Cerebellar cortex (tissue), 1 donor: ENCODE data around the gene SEMA4D.

ENCODE experiments used
- DNase-seq: peaks from one replicate; pipeline ENCODE4 v3.0.0-alpha.2; 2015; ENCODE audit warnings: low spot score

SEMA4D gene

DNA sequence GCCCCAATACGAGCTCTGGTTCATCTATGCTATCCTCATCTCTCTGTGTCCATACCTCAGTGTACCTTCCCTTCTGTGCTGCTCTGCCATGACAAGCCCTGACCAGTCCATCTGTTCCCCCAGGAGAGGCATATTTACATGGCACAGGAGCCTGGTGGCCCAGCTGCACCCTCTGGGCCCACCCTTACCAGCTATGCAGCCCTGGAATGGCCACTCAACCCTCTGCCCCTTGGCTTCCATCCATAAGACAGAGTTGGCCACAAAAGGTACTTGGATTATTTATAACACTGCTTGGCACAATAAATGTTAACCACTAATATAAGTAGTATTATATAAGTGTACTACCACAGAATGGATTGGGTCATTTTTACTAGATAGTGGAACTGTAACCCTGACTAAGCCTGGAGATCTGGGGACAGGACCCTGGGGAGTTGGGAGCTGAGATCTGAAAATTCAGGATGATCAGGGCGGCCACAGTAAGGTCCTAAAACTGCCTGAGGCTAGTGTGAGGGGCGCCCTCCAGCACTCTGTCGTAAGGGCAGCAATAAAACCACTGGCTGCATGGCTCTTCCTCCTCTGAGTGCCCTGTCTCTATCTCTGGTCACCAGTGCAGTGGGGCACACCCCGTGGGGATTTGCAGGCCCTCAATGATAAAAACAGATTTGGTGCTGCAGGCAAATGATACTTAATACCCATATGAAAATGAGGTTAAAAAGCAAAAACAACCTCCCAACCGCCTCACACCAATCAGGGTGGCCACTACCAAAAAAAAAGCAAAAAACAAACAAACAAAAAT is 65.8 kb downstream of the SEMA4D start:
- DNase-seq = no peak

DNA sequence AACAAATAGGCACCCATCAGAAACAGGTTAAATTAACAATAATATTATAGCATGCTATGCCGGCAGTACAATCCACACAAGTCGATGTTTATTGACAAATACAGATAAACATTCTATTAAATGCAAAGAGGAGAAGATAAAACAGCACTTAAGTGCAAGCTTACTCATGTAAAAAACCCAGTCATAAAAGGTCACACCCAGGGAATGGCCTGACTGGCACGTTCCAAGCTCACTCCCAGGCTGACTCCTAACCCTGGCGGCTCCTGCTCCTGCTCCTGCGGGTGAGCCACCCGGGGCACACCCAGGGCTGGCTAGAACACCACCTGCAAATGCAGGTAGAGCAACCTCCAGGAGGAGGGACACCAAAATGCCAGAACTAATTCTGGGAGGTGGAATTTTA is 66.9 kb downstream of the SEMA4D start:
- no peak for DNase-seq

DNA sequence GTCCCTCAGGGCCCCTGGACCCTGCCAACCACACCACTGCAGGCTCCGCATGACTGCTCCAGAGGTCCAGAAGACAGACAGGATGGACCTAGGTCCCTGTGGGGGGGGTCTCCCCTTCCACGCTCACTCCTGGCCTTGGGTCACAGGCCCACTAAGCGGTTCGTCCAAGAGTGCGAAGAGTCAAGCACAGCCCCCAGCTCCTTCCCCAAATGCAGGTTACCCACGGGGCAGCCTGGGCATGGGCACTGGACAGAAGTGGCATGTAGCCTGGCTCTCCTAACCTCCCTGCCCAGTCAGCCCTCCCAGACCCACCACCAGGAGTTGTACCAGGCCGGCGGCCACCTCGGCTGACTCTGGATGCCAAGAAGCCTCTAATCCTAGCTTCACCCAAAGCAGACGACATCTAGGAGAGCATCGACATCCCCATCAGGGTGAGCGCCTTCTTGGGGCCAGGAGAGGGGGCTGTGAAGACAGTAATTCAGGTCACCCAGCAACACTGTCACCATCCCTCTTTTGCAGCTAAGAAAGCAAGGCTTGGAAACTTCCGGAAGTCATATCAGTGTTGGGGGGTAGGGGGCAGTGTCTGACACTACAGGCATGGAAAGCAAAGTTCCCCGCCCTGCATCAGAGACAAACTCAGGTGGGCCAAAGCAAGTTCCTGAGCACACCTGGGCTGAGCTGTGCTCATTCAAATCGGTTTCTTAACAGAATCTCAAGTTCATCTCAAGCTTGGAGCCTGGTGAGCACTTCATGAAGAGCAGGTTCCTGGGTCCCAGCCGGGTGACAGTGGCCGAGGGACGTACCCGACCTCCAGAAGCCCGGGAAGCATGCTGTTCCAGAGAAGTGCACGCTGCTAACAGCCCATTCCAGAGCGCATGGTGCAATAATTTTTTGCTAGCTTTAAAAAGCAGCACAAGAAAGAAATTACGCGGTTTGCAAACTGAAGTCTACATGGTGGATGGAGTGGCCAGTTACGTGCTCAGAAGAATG is 68.7 kb downstream of the SEMA4D start:
- no peak for DNase-seq

DNA sequence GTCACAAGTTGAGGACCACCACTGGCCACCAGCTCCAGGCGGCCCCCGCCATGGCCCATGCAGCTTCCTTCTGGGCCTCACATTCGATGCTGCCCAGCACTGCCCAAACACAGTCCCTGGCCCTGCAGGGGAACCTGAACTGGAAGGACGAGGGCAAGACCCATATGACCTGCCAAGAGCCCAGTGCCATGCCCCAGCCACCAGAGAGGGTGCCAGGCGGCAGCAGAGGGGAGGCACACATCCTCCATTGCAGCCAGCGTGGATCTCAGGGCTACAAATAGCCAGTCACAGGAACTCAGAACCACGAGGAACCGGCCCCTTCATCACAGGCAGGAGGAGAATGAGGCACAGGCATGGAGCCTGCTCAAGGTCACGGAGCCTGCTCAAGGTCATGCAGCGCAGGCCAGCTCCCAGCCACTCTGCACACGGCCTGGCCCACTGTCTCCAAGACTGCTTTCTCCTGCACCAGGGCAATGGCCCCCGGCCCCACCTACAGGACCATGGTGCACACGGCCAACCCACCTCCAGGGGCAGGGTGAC is 69.6 kb downstream of the SEMA4D start:
- DNase-seq = no peak

DNA sequence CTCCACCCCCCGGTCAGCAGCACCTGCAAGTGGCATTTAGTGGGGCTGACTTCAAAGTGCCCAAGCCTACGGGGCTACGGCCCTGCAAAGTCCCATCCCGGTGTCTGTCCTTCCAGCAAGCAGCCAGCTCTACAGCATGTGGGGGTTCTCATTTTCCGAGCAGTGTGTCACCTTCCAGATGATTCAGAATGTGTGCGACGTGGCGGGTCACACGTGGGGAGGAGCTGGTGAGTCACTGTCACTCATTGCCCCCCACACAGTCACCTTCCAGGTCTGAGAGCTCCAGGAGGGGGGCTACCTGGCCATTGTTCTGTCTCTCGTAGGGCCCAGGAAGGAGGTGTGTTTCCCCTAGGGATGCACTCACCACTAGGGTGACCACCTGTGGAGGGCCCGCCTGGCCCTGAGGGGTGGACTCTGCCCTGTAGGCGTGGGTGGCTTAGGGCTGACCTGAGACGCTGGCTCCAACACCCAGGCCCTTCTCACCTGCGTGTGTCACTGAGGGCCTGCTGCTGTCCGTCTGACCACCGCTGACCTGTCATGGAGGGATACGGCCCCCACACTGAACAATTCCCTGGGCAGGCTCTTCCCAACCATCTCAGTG is 70.2 kb downstream of the SEMA4D start:
- no peak for DNase-seq

DNA sequence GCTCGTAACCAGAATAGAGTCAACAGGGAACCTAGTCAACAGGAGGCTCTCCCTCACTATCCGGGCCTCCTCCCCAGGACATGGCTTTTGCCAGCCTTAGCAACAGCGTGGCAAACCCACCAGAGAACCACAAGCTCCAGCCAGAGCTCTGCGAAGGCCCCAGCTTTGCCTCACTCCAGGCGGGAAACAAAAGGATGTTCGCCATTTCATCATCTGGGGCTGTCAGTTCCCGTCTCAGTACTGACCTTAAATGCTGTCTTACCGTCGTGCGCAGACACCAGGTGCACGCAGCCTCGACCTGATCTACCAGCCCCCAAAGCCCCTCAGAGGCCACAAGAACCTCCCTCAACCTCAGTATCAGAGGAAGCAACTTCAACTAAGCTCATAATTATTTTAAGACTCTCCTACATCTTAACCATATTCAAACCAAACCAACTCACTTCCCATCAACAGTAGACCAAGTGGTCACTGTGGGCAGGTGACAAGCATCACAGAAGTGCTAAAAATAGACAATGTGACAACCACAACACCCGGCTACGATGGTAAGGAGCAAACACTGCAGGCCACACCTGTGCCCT is 71.4 kb downstream of the SEMA4D start:
- DNase-seq = no peak

DNA sequence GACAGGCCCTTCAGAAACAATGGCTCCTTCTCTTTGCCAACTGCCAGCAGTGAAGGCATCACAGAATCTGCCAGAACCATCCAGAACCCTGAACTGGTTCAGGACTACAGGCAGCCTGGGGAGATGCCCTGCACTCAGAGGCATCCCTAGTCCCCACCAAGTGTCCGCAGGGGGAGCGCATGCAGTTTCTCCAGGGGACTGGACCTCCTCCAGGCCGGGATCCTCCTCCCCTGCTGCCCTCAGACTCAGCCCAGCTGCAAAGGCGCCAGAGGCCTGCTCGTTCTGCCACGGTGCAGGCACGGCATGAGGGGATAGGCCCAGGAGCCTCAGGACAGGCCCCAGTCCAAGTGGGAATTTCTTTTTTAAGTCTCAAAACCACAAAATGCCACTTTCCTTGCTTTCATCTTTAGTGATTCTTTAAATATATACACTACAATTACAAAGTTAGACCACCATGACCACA is 72.0 kb downstream of the SEMA4D start:
- no peak for DNase-seq

DNA sequence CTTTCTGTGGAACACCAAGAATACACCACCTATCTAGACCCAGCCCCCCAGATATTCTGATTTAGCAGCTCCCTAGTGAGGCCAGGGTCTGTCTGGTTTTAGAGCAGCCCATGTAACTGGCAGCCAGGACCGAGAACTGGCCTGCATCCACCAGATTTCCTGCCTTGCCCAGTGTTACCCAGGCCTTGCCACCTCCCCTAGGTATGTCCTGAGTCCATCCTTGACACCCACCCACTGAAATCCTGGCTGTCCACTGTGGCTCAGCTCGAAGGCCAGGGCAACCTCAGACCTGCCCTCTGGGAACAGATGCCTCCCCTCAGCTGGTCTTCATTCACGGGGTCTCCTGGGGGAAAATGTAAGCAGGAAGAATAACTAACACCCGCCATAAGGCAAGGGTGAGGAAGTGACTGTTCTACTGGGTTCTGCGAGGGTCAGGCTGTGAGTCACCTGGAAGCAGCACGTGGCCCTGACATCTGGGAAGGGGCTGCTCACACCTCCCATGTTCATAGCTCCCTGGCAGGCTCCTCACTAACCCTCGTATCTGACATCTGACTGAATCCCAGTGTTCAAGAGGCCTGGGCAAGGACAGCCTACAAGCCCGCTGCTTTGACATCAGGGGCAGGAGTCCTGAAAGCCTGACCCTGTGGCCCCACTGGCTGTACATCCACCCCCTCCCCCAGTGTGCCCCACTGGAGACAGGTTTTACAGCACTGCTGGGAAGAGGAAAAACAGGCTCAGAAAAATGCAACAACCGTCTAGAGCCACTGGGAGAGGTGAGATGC is 72.7 kb downstream of the SEMA4D start:
- no peak for DNase-seq

DNA sequence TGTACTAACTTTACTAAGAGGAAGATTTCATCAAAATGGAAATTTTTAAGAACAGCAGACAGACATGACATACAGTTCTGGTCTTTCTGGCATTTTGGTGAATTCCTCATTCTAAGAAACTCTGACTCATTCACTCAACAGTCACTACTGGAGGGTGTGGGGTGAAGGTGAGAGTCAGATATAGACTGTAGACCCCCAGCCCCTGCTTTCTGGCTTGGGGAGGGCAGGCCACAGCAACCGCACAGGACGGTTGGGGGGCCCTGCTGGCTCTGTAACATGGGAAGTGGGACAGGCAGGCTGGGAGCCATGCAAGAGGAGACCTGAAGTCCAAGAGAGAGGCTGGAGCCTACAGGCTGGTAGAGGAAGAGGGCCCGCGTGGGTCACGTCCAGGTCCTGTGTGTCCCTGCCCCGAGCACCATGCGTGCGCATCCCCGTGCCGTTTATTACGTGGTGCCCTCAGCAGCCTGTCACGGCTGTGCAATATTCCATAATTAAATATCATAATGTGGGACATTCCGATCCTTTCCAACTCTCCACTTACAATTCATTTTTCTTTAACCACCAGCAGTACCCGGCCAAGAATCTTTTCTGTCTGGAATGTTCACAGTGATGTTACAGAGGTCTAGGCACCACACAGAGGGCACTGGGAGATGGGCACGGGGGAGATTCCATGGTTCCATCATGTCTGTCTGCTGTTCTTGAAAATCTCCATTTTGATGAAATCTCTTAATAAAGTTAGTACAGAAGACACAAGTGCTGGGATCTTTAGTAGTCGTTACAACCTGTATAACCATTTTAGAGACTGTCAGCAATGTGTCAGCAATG is 75.5 kb downstream of the SEMA4D start:
- no peak for DNase-seq

DNA sequence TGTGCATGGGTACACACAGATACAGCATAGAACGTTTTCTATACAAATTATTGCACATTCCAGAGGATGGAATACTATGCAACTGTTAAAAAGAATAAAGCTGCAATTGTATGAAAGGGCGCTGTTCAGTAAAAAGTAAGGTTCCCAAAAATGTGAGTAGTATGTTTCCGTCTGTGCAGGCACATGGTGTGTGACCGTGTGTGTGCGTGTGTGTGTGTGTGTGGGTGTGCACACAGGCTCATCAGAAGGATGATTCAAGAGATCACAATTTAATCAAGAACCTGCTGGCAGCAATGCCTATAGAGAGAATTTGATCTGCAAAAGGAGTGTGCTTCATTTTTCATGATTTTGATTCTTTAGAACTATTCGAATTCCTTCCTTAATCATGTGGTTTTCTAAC is 76.3 kb downstream of the SEMA4D start:
- no peak for DNase-seq

DNA sequence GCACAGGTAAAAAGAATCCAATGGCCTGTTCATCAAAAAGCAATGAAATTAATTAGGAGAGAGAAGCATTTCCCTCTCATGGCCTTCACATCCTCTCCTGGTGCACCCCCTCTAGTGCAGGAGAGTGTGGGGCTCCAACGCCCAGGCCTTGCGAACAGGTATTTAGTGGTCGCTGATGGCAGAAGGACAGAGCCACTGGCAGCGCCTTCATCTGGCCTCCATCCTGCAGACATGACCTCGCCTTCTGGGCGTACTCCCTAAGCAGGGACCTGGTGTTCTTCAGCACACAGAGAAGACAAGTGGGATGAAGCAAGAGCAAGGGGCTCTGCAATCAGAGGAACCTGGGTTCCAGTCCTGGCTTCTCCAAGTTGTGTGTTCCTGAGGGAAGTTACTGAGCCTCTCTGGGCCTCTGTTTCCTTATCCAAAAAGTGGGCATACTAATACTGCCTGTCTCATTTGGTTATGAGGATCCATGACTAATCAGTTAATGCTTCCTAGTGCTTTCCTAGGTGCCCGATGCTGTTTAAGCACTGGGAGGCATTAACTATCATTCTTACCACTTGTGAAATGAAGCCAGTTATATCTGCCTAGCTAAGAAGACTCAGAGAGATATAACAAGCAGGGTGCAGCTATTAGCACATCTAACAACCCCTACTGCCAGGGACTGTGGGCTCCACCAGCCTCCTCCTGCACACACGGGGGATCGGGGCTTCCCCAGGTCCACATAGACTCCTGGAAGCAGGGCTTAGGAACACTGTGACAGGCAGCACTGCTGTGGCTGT is 77.3 kb downstream of the SEMA4D start:
- DNase-seq = no peak

DNA sequence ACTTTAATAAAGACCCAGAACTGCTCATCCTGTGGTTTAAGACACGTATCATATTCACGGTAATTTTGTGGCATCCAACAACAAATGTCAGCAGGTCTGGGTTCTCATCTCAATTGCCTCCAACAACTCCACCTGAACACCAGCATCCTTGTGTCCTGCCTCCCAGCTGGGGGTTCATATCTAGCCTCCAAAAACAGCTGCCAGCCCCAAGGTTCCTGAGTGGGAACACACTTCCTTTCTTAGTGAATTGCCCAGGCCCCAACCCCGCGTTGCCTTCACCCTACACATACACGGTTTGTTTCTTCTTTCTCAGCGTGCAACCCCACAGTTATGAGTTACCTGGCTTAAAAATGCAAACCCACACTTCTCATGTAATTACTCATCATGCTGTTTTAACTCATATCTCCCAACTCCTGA is 77.9 kb downstream of the SEMA4D start:
- DNase-seq = no peak

DNA sequence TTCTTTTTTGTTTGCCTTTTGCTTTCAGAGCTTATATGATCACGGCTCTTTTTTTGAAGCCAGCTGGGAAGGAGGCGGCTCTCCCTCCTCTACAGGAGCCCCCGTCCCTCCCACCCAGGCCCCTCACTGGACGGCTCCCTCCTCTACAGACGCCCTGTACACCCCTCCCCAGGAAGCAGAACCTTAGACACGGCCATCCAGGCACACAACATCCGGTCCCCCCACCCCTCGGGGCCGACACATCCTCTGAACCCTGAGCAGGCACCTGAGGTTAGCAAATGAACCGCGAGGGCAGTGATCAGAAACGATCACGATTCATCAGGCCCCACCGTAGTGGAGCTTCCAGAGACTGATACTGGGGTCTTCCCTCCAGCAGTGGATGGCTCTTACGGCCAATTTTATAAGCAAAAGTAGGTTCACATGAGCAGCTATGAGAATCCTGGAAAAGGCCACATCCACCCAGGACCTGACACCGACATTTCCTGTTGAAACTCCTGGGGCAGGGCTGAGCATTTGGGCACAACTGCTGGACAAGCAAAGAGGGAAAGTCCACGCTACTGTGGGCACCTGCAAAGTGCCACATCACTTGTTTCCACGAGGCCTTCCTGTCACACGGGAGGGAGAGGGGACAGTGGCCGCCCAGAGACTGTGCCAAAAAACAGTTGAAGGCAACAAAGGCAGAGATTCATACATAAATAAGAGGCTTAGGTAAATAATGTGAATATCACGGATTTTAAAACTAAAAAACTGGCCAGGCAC is 78.9 kb downstream of the SEMA4D start:
- no peak for DNase-seq

DNA sequence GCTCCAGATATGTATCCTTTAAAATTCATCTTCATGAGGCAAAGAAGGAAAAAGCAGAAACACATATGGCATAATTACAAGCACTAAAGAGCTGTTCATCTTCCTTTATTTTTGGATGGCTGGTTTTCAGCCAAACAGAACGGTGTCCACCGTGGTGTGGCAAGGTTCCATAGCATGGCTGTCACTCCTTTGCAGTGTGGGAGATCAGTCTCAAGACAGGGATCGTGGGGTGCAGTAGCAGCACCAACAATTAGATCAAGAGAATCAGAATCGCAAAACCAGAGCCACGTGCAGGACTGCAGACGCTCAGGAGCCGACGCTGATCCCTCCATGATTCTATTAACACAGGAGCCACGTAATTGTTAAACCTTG is 79.5 kb downstream of the SEMA4D start:
- DNase-seq = peak; percentile 39

DNA sequence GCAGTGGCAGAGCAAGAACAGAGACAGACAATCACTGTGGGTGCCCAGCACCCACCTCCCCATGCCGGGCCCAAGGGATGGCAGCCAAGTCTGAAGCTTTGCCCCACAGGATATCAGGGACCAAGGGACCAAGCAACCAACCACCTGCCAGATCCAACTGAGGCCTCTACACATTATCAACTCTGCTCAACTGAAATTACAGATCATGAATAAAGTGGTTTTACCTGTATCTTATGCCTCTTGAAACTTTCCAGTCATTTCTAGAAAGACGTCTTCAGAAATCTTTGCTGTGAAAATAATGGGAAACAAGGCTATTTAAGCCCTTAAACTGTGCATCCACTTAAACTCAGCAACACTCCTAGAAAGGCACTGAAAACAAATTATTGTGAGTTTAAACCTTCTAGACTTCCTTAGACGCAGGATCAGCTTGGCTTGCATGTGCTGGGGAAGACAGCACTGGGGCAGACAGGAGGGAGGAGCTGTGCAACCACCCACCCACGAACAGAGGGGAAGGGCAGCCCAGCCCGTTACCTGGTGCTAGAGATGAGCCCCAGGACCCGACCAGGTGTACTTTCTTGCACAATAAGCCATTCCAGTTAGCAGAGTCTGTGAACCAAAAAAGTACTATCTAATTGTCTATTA is 80.0 kb downstream of the SEMA4D start:
- no peak for DNase-seq

DNA sequence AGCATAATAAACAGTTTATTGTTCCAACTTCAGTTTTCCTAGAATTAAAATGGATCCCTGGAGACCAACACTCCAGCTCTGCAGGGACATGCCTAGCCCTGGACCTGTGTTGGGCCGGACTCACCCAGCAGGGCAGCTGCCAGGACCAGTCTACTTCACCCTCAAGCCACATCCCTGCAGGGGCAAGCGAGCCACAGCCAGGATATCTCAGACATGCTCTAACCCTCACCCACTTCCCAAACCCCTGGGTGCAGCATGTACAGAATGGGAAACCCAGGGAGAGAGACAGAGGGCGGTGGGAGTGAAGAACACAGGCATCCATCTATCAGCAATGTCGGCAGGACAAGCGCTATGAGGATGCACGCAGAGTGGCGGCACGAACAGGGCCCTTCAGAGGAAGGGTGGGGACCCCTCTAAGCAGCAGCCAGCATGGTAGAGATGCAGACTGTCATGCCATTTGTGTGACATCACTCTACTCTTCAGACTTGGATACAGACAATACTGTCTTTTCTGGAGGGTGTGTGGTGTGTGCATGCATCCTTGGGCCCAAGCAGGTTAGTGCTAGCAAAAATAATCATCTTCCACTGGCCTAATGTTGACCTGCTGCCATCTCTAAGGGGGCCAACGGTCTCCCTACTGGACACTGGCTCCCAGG is 83.1 kb downstream of the SEMA4D start:
- DNase-seq = no peak

DNA sequence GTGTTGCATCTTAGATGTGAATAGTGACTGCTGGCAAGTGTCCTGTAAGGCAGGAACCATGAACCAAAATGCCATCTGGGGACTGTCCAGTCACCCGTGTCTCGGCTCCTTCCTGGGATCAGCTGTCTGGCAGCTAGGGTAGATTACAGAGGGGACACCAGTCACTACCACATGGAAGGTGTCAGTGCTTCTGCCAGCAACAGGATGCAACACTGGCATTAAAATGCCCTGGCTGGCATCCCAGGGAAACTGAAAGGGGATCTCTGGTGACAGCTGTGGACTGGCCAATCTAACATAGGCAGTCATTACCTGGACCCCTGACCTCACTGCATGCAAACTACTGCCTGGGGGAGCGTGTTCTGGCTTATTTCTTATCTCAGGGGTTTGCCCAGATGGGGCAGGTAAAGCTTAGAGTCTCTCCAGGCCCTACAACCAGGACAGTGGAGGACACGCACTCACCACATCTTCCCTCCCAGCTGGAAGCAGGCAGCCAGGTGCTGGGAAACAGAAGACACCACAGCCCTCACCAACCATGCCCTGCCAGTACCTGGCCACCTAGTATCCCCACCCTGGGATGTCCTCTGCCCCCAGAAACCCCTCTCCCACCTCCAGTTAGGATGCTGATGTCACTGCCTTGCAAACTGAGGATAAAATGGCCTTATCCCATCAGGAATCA is 83.8 kb downstream of the SEMA4D start:
- DNase-seq = no peak
